ENCODE data around the gene LDLRAD2. TPM values are rescaled to one million over a fixed set of nuclear protein-coding genes. Genes with fewer than 3 reads are reported as not detected.

Gene LDLRAD2
- total and polyA plus RNA-seq, 2 of the 4 experiments (the other 2 are of a cell fraction) = 0.05 TPM; not detected in 1

DNA sequence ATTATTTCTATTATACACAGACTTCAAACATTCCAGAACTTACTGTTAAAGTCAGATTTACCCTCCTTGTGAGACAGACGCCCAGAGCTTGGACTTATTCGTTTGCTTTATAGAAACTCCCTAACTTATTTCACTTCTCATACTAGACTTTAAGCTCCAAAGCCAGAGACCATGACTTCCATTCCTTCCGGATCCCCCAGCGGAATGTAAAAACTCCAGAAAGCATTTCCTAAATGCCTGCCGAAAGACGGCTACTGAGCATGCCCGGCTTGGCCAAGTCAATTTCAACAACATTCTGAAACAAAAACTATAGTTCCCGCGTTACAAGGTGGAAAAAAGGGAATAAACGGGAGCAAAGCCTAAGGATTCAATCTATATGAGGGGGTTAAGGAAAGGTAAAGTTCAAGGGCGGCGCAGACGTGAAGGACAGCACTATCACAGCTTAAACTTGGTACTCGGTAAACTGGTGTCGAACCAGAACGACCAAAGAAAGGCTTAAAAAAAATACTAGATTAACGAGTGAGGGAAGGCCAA lies 30.2 kb upstream of the LDLRAD2 start:
- Histone ChIP-seq H2BK15ac (ENCODE audit: low read depth, low read length) (0 out of 3 replicates have a peak overlapping the region, but pooled peaks have one; percentile 33), H3K4me1 (ENCODE audit: control insufficient read depth, insufficient read depth, low read length) (0 out of 2 replicates have a peak, but pooled peaks cover 1% of the 10 kb centered on the region), H2BK20ac (ENCODE audit: low read depth, low read length) (no peak overlapping the region), H3K4me2 (ENCODE audit: low read depth, low read length) (peak overlapping the region; percentile 93), H4K8ac (ENCODE audit: low read depth in 2 of 2, low read length in 2 of 2) (peak overlapping the region; percentile 79 to 97; a peak in 3 of 4 replicates), H3K9ac (ENCODE audit: low read depth, low read length) (peak overlapping the region; percentile 91), H3K4ac (ENCODE audit: low read depth, low read length) (peak overlapping the region; percentile 85), H3K9me1 (ENCODE audit: insufficient read depth, low read length) (peaks cover 3% of the 10 kb centered on the region; the same call in 1 of the 2 replicates), H2AFZ (replicated peaks; ENCODE audit: low read length, poor library complexity) (peak overlapping the region; percentile 98), H2AK9ac (replicated peaks; ENCODE audit: low read depth, low read length, poor library complexity) (peak overlapping the region; percentile 100), H3K18ac (ENCODE audit: low read depth, low read length) (peak overlapping the region; percentile 67), H2BK5ac (ENCODE audit: low read depth, low read length, poor library complexity, severe bottlenecking) (peak overlapping the region; percentile 85), H4K91ac (ENCODE audit: insufficient read depth, low read depth, low read length) (peak overlapping the region; percentile 61), H2BK120ac (ENCODE audit: low read depth, low read length) (peak overlapping the region; percentile 12; the same call in 1 of the 2 replicates), H2AK5ac (ENCODE audit: low read depth, low read length) (peak overlapping the region; percentile 8; the same call in 1 of the 2 replicates), H3K79me1 (ENCODE audit: low read depth in 1 of 2, low read length in 2 of 2) (peaks cover 6 to 34% of the 10 kb centered on the region in 2 experiments; a peak in 3 of 4 replicates), H3K27ac (ENCODE audit: insufficient read depth, low read length) (peak overlapping the region; percentile 79), H3K56ac (ENCODE audit: extremely low read depth, insufficient read depth, low read length) (peak overlapping the region; percentile 88), H3K9me3 (ENCODE audit: control insufficient read depth, insufficient read depth, low read length) (peaks cover 2% of the 10 kb centered on the region; the same call in 1 of the 2 replicates), H4K20me1 (ENCODE audit: insufficient read depth, low read length) (peaks cover 43% of the 10 kb centered on the region), H4K5ac (ENCODE audit: low read depth, low read length) (peak overlapping the region; percentile 72), H3K36me3 (ENCODE audit: control insufficient read depth, insufficient read depth, low read length) (no peaks in the 10 kb centered on the region), H3K23ac (ENCODE audit: low read depth, low read length) (peak overlapping the region; percentile 67), H3K4me3 (ENCODE audit: insufficient read depth, low read depth, low read length) (peak overlapping the region; percentile 66), H3K14ac (replicated peaks; ENCODE audit: low read depth, low read length) (peak overlapping the region; percentile 75), H3K27me3 (ENCODE audit: control insufficient read depth, insufficient read depth, low read length) (no peaks in the 10 kb centered on the region)
- ChIA-PET POLR2A (ENCODE audit: unreplicated experiment) (interaction anchor here (0.8 kb wide), 1 partner anchor 20 kb away, joined by 3 read pairs; no protein-coding TSS in a partner anchor), CTCF (interaction anchor here (1.8 kb wide), 1 partner anchor 64 kb away, joined by 5 read pairs; no protein-coding TSS in a partner anchor)
- 0 out of 2 replicates have a peak, but pooled peaks have one; percentile 0 for ATAC-seq (ENCODE audit: low read depth)
- dilution Hi-C loops (cut with HindIII; ENCODE audit: low sequenced_read_pairs, unreplicated experiment) (no loop called here), intact Hi-C loops (cut with micrococcal nuclease) (loop anchor here (5.0 to 10.0 kb wide), 2 partner anchors 35 to 153 kb away; partner anchors contain the start of gene HSPG2), in situ Hi-C loops (cut with MboI; ENCODE audit: low sequenced_read_pairs) (no loop called here)
- no TSS peak for BruUV-seq (replicated peaks)
- 0% methylated on average over 1 of the region's 17 CpGs; no CpG with 5 or more reads in 1 of the 2 experiments for WGBS, 2 experiments (ENCODE audit: extremely low coverage in 2 of 2, insufficient read length in 1 of 2)
- peak; percentile 54 for DNase-seq
- 0 out of 2 replicates have a peak, but pooled peaks have one; percentile 20 for TF ChIP-seq MXI1 (IDR thresholded peaks at IDR 0.05; ENCODE audit: borderline replicate concordance, low read depth, low read length)
- TF ChIP-seq CEBPB (IDR thresholded peaks at IDR 0.05; ENCODE audit: low read depth, low read length) = no peak

Measured in IMR-90 (cell line).